HG02938 (cell line): Measurements from ENCODE around the gene PRRG2.

ENCODE experiments used
- ATAC-seq: cut with Tn5 transposase; IDR thresholded peaks from one replicate; pipeline ENCODE4 v1.9.1; 2021; ENCODE audit warnings: mild to moderate bottlenecking, moderate library complexity; ENCODE audit not compliant: unreplicated experiment

The PRRG2 gene

DNA sequence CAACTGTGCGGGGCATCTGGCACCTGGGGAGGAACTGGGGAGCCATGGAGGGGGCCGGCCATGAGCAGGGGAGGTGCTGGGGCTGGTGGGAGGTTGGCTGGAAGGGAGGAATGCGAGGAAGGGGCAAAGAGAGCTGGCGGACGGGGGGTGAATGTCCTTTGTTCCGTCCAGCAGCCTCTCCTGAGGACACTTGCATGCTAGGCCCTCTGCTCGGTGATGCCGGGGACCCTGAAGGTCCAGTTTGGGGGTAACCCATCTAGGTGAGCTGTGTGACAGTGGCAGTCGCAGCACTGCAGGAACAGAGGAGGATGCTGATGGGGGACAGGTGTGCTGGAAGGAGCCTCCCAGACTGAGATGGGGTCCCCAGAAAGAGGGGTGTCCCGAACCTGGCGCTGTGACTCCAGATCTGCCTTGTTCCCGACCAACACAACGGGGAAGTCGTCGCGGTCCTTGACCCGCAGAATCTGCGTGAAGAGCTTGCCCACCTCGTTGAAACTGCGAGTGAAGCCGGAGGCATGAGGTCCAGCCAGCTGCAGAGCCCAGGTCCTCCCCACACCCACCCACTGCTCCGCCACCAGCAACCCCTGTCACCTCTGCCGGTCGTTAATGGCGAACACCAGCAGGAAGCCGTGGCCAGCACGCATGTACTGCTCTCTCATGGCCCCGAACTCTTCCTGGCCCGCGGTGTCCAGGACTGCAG, 55.3 kb downstream of the PRRG2 start:
- ATAC-seq = no peak

DNA sequence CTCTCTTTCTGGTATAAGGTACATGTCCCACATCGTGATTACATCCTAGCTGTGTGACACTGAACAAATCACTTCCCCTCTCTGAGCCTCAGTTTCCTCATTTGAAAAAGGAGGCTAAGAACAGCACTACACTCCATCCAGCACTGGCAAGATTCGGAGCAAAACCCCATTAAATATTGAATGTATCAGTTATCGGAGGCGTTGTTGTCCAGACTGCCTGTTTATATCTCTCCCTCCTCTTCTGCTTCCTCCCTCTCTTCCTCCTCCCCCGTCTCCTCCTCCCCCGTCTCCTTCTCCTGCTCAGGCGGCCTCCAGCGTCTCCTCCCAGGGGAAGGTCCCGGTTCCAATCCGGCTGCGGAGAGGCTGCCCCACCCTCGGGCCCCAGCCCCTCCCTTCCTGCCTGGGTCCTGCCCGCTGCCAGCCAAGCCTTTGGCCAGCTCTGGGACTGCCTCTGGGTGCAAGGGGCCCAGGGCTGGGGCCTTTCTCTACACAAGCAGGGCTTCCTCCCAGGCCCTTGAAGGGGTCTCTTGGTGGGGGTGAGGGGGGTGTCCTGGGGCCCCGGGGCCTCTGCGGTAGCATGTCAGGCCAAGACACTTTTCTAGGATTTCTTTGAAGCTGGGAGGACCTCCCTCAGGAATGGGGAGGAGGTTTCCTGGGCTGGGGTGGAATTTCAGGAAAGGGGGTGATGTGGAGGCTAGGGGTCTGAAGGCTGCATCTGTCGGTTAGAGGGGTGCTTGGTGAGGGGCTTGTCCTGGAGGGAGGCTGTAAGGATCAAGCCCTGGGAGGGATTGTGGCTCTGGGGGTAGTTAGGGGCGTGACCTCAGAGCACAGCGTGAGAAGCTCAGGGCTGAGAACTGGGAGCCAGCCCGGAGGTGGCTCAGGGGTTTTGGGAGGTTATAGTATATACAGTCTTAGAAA, 57.0 kb downstream of the PRRG2 start:
- no peak for ATAC-seq

DNA sequence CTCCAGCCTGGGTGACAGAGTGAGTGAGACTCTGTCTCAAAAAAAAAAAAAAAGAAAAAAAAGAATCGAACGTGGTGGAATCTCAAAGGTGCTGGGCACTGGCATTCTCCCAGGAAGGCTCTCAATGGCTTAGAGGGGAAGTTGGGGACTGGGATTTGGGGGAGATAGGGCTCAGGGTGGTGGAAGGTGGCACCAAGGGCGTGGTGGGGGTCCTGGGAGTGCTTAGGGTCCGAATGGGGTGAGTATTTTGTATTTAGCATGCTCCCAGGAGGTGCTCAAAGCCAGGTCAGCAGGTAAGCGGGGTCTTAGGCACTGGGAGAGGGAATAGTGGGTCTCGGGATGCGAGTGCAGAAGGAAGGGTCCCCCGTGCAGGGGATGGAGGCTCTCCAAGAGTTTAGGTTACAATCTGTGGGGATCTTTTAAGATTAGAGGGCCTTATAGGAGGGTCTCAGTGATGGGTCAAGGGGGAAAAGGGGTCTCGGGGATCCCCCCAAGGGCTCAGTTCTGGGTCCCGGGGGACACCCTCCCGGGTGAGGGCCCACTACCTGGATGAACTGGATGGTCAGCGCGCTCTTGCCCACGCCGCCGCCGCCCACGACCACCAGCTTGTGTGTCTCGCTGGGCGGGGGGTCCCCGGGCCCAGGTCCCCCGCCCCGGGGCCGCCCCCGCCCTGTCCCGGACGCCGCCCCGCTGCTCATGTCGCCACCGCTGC, 58.4 kb downstream of the PRRG2 start:
- ATAC-seq = no peak

DNA sequence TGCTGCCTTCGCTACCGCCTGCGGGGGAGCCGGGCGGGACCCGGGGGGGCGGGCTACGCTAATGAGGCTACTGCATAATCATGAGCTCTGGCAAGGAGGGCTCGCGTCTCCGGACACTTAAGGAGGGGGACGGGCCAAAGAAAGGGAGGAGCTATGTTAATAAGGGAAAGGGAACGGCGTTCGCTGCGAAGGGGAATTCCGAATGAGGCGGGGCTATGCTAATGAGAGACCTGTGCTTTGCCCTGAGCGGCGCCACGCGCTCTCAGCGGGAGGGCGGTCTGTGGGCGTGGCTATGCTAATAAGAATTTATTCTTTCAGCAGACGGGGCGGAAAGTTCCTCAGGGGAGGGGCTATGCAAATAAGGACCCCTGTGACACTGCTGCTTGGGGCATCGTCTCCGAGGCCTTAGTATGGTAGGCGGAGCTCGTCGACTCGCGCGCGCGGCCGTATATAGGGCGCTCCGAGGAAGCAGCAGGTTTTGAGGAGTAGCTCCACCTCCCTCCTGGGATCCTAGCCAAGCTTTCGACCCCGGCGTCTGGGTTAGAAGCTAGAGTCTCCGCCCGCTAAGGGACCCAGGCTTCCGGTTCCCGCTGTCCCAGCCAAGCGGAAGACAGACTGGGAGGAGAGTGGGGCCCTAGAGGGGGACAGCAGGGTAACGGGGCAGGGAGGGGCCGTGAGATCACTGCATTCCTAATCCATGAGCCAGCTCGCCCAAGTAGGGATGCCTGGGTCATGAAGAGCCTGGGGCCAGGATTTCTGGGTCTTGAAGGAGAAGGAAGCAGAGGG, 59.2 kb downstream of the PRRG2 start, which contains the start of gene RRAS:
RRAS (minus strand) TSS at position 31 of the 786 bp plus-strand sequence. CDS start 45 bp downstream, outside the sequence.
- ATAC-seq = peak; percentile 69
